Endometrial microvascular endothelial cells (primary cell): ENCODE data around the gene CLDN4. TPM values are rescaled to one million over a fixed set of nuclear protein-coding genes. Genes with fewer than 3 reads are reported as not detected.
"Not testable (repeated sequence)": the region's sequence is repeated elsewhere in the genome, so short reads cannot be mapped to it uniquely, and the experiment has no call there.

Source experiments
- in situ Hi-C: cut with HindIII; loops from 2 replicates; pipeline ENCODE4 v1.10.0; 2017; ENCODE audit warnings: low sequenced_read_pairs, low pct_unique_long_range_greater_than_20kb; ENCODE audit errors: inconsistent ontology term
- total RNA-seq: library from RNA; depleted of rRNA; stranded (reverse); fragments of >200 nt; gene quantifications from one replicate; pipeline ENCODE4 v1.2.3, GENCODE V29; 2015; ENCODE audit errors: inconsistent ontology term

The CLDN4 gene, protein sequence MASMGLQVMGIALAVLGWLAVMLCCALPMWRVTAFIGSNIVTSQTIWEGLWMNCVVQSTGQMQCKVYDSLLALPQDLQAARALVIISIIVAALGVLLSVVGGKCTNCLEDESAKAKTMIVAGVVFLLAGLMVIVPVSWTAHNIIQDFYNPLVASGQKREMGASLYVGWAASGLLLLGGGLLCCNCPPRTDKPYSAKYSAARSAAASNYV
- 0.84 TPM for total RNA-seq

DNA sequence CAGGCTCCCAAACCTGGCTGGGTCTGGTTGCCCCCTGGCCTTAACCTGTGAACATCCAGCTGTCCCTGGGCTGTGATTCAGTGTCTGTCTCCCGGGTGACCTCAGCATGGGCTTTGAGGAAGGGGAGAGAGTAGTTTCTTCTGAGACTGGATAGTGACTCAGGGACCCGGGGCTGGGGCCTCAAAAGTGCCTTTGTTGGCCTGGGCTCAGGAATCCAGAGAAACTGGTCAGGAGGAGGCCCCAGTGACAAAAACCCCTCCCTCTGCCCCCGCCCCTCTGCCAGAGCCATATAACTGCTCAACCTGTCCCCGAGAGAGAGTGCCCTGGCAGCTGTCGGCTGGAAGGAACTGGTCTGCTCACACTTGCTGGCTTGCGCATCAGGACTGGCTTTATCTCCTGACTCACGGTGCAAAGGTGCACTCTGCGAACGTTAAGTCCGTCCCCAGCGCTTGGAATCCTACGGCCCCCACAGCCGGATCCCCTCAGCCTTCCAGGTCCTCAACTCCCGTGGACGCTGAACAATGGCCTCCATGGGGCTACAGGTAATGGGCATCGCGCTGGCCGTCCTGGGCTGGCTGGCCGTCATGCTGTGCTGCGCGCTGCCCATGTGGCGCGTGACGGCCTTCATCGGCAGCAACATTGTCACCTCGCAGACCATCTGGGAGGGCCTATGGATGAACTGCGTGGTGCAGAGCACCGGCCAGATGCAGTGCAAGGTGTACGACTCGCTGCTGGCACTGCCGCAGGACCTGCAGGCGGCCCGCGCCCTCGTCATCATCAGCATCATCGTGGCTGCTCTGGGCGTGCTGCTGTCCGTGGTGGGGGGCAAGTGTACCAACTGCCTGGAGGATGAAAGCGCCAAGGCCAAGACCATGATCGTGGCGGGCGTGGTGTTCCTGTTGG lies at the start of gene CLDN4:
TSS of gene CLDN4 (plus strand) at position 316 of the 903 bp plus-strand sequence. CDS start at position 522, 206 bp downstream.
- in situ Hi-C loops = no loop called here

DNA sequence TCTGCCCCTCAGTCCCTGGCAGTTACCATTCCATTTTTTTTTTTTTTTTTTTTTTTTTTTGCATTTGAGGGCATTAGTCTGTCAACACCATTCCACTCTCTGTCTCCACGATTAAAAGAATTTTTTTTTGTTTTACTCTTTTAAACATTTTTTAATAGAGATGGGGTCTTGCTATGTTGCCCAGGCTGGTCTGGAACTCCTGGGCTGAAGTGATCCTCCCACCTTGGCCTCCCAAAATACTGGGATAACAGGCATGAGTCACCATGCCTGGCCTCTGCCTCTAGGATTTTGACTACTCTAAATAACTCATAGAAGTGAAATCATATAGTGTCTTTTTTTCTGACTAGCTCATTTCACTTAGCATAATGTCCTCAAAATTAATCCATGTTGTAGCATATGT lies 44.2 kb upstream of the CLDN4 start:
- in situ Hi-C loops = no loop called here

DNA sequence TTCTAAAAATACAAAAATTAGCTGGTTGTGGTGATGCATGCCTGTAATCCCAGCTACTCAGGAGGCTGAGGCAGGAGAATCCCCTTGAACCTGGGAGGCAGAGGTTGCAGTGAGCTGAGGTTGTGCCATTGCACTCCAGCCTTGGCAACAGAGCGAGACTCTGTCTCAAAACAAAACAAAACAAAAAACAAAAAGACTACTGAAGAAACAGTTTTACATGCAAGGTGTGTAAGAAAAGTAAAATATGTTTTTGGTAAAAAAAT lies 43.1 kb upstream of the CLDN4 start:
- in situ Hi-C loops = not testable (repeated sequence)

DNA sequence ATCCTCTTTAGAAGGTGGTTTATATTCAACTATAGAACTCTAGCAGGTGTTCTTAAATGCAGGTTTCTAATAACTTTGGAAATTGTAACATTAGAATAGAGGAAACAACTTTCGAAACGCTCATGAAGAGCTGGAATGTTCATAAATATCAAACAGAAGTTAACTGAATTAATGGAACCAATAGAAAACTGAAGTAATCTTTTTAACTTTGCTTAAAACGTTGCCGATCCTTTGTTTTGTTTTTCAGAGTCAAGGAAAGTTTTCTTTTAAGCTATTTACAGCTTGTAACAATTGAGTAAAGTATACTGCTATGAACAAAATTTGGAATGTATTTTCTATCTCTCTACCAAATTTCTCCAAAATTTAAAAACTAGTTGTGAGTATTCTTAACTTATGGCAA lies 41.7 kb upstream of the CLDN4 start:
- in situ Hi-C loops = no loop called here

DNA sequence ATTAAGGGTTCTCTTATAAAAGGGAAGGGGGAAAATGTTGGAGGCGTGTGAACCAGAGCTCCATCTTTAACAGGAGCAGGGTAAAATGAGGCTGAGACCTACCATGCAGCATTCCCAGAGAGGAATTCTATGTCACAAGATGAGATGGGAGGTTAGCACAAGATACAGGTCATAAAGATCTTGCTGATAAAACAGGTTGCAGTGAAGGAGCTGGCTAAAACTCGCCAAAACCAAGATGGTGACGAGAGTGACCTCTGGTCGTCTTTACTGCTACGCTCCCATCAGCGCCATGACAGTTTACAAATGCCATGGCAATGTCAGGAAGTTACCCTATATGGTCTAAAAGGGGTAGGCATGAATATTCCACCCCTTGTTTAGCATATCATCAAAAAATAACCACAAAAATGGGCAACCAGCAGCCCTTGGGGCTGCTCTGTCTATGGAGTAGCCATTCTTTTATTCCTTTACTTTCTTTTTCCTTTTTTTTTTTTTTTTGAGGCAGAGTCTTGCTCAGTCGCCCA lies 39.6 kb upstream of the CLDN4 start:
- in situ Hi-C loops = not testable (repeated sequence)

DNA sequence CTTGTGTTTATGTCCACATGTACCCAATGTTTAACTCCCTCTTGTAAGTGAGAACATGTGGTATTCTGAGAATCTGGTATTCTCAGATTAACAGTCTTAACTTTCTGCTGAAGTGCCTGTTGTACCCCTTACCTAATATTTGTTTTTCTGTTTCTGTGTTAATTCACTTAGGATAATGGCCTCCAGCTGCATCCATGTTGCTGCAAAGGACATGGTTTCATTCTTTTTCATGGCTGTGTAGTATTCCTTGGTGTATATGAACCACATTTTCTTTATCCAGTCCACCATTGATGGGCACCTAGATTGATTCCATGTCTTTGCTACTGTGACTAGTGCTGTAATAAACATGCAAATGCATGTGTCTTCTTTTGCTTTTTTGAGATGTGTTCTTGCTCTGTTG lies 35.6 kb upstream of the CLDN4 start:
- in situ Hi-C loops = not testable (repeated sequence)

DNA sequence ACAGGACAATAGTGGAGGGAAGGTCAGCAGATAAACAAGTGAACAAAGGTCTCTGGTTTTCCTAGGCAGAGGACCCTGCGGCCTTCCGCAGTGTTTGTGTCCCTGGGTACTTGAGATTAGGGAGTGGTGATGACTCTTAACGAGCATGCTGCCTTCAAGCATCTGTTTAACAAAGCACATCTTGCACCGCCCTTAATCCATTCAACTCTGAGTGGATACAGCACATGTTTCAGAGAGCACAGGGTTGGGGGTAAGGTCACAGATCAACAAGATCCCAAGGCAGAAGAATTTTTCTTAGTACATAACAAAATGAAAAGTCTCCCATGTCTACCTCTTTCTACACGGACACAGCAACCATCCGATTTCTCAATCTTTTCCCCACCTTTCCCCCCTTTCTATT lies 34.1 kb upstream of the CLDN4 start:
- in situ Hi-C loops = not testable (repeated sequence)

DNA sequence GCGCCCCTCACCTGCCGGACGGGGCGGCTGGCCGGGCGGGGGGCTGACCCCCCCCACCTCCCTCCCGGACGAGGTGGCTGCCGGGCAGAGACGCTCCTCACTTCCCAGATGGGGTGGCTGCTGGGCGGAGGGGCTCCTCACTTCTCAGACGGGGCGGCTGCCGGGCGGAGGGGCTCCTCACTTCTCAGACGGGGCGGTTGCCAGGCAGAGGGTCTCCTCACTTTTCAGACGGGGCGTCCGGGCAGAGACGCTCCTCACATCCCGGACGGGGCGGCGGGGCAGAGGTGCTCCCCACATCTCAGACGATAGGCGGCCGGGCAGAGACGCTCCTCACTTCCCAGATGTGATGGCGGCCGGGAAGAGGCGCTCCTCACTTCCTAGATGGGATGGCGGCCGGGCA lies 33.6 kb upstream of the CLDN4 start:
- in situ Hi-C loops = not testable (repeated sequence)

DNA sequence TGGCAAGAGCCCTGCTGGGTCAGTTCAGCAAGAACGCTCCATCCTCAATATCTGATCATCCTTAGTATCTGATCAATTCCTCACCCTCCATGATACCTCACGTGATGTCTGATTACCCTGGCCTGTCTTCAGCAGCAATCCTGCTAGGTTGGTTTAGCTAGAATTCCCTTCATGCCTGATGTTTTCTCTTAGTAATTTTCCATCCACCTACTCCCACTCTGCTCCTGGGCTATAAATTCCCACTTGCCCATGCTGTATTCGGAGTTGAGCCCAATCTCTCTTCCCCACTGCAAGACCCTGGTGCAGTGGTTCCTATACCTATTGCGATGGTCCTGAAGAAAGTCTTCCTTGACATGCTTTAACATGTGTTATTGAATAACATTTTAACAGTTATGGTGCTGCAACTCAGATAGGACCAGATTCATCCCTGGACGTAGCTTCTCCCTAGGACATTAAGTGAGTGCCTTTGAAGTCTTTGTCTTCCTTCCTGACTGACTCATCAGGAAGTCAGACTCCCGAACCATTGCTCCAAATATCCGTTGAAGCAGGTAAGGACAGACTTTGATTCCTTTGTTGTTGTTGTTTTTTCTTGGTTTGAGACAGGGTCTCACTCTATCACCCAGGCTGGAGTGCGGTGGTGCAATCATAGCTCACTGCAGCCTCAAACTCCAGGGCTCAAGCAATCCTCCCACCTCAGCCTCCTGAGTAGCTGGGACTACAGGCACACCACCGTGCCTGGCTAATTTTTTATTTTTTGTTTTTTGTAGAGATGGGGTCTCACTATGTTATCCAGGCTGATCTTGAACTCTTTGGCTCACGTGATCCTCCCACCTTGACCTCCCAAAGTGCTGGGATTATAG lies 31.3 kb upstream of the CLDN4 start:
- in situ Hi-C loops = no loop called here

DNA sequence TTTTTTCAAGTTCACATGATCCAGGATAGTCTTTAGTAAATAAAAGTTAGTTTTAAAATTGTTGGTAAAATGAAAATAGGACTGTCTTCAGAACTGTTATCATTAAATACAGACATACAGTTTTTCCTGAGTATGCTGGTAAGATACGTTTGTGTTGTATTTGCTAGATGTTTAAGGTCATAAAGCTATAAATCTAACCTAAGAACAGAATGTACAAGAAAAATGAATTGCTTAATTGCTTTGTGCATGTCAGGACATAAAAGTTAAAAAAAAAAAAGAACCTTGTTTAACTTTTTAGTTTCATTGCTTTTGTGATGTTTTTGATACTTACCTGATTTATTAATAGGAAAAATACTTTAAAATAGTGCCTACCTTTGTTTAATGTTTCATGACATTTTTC lies 29.2 kb upstream of the CLDN4 start:
- in situ Hi-C loops = no loop called here

DNA sequence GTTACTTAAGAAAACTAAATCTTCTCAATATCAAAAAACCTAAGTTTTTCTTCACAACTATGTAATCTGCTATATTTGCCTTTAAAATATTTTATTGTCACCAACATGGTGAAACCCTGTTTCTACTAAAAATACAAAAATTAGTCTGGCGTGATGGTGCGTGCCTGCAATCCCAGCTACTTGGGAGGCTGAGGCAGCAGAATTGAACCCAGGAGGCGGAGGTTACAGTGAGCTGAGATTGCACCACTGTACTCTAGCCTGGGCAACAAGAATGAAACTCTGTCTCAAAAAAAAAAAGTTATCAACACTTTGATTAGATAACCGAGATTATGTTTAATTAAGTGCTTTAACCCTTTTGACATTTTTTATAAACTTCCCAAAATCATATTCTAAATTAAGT lies 28.3 kb upstream of the CLDN4 start:
- in situ Hi-C loops = no loop called here

DNA sequence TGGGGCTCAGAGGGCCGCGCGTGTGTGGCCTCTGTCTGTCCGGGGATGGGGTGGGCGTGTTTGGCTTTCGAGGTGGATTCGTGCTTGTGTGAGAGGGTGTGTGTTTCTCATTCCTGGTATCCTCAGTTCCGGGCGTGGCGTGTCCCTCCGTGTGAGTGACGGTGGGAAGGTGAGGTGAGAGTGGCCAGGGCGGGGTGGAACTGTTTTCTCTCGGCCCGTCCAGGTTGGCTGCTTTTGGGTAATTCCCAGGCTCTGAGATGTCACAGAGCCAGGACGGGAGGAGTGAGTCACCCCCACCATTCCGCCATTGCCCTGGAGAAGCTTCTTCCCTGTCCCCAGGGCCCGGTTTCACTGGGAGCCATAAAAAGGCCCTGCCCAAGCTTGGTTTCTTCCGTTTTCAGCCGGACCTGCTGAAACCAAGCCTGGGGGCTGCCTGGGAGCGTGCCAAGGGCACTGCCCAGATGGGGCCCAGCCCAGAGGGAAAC lies 21.3 kb upstream of the CLDN4 start:
- in situ Hi-C loops = no loop called here

DNA sequence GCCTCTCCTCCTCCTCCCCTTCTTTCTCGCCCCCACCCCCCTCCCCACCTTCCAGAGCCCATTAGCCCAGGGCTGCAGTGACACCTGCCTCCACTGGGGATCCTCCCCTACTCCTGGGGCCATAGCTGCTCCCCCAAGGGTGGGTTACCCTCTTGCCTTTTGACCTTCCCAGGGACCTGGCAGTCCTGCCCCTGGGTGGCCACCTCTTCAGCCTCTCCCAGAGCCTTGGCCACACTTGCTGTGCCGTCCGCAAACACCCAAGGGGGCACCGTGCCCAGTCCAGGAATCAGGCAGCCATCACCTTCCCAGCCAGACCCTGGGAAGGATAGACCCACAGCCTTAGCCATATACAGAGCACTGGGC lies 19.8 kb upstream of the CLDN4 start:
- in situ Hi-C loops = no loop called here

DNA sequence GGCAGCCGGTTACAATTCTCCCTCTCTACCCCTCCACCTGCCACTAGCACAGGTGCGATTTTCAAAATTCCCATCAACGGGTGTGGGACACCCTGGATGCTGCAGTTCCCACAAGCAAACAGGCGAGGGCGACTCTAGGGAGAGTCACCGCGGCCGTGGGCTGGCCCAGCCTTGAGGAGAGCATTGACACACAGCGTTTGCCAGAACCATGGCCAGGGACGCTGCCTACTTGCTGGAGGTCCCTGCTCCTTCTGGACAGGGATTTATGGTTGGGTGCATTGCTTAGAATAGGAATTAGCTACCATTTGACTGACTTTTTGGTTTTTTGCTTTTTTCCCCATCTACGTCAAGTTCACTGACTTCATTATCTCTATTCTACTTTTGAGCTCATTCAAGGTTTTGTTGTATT lies 19.0 kb upstream of the CLDN4 start:
- in situ Hi-C loops = no loop called here

DNA sequence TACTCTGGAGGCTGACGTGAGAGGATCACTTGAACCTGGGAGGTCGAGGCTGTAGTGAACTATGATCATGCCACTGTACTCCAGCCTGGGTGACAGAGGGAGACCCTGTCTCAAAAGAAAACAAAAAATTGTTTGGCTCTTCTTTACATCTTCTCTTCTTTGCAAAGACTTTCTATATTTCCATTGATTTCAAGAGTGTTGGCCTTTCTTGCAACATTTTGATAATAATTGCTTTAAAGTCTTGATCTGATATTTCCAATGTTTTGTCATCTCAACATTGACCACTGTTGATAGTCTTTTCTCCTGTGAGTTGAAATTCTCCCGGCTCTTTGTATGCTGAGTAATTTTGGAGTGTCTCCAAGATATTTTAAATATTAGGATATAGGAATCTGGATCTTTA lies 17.8 kb upstream of the CLDN4 start:
- in situ Hi-C loops = no loop called here

DNA sequence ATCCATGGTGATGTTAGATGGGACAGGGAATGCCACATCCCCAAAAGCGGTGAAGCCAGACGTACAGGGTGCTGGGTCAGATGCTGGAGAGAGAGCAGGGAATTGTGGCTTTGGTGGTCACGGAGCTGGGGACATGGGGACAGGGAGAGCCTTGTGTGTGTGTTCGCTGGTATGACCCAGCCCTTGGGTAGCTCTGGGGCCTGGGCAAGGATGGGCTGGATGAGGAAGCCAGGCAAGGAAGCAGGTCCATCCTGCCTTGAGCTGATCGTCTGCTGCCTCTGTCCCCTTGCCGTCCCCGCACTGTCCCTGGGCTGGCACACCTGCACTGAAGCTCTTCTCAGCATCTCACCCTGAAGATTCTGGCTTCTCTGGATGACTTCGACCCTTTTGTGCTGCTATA lies 15.4 kb upstream of the CLDN4 start:
- in situ Hi-C loops = no loop called here

DNA sequence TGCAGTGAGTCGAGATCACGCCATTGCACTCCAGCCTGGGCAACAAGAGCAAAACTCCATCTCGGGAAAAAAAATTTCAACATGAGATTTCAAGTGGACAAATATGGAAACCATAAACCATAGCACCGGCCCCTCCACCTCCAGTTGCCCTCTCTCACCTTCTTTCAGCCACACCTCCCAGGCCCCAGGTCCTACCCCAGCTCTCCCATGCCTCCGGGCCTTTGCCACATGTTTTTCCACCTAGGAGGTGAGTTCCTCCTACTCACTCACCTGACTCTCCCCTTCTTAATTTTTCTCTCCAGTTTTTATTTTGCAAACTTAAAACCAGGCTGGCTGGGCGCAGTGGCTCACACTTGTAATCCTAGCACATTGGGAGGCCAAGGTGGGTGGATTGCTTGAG lies 13.7 kb upstream of the CLDN4 start:
- in situ Hi-C loops = no loop called here

DNA sequence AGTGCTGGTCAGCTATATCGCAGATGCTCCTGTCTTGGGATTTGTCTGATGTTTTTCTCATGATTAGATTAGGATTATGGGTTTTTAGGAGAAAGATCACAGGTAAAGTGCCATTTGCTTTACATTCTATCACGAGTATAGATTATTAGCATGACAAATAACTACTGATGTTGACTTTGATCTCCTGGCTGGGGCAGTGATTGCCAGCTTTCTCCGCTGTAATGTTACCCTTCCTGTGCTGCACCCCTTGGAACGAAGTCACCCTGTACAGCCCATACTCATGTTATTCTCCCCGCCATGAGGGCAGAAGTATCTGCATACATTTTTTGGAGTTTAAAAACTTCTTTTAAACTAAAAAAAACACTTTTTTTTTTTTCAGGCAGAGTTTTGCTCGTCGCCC lies 10.8 kb upstream of the CLDN4 start:
- in situ Hi-C loops = no loop called here

DNA sequence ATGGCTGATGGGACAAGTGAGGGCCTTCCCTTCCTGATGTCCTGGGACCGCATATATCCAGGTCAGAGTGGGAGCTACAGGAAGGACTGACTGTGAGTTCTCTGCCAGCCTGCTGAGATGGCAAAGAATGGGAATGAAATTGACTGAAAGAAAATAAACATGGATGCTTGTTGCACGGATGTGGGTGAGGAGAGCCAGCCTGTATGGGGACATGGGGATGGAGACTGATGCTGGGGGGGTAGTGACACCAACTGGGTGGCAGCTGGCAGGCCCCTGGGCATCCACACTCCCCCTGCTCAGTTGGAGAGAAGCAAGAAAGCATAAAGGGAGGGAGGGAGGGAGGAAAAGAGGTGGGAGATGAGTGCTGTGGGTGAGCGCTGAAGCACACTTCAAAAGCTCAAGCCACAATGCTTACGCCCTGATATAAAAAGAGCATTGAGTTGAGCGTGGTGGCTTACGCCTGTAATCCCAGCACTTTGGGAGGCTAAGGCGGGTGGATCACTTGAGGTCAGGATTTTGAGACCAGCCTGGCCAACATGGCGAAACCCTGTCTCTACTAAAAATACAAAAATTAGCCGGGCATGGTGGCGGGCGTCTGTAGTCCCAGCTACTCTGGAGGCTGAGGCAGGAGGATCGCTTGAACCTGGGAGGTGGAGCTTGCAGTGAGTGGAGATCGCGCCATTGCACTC lies 9.1 kb upstream of the CLDN4 start:
- in situ Hi-C loops = not testable (repeated sequence)
